C4-2B (cell line): ENCODE measurements around the gene DAD1.

Experiments used
- H3K27ac ChIP-seq: fragments of 450-650 bp; 2 replicates; pipeline ENCODE4 v1.5.1; 2017
- ZFX ChIP-seq: fragments of 450-650 bp; IDR thresholded peaks from 2 replicates; pipeline ENCODE4 v1.6.1; 2017
- TF ChIP-seq, protein P1 (sequence below): fragments of 450-650 bp; conservative IDR thresholded peaks from 2 replicates; pipeline ENCODE4 v1.5.1; 2017; ENCODE audit warnings: mild to moderate bottlenecking

DAD1 gene

DNA sequence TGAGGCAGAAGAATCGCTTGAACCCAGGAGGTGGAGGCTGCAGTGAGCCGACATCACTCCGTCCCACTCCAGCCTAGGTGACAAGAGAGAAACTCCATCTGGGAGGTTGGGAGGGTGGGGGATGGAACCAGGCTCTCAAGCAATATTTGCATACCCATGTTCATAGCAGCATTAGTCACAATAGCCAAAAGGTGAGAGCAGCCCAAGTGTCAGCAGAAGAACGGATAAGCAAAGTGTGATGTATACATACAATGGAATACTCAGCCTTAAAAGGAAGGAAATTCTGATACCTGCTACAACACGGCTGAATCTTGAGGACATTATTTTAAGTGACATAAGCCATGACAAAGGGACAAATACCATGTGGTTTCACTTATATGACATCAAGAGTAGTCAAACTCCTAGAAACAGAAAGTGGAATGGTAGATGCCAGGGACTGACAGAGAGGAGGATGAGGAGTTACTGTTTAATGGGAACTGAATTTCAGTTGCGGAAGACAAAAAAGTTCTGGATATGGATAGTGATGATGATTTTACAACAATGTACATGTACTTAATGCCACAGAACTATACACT lies 11.6 kb downstream of the DAD1 start:
- TF ChIP-seq, protein P1, sequence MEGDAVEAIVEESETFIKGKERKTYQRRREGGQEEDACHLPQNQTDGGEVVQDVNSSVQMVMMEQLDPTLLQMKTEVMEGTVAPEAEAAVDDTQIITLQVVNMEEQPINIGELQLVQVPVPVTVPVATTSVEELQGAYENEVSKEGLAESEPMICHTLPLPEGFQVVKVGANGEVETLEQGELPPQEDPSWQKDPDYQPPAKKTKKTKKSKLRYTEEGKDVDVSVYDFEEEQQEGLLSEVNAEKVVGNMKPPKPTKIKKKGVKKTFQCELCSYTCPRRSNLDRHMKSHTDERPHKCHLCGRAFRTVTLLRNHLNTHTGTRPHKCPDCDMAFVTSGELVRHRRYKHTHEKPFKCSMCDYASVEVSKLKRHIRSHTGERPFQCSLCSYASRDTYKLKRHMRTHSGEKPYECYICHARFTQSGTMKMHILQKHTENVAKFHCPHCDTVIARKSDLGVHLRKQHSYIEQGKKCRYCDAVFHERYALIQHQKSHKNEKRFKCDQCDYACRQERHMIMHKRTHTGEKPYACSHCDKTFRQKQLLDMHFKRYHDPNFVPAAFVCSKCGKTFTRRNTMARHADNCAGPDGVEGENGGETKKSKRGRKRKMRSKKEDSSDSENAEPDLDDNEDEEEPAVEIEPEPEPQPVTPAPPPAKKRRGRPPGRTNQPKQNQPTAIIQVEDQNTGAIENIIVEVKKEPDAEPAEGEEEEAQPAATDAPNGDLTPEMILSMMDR, result no peak
- TF ChIP-seq ZFX, result no peak
- H3K27ac ChIP-seq, result no peak overlapping the region

DNA sequence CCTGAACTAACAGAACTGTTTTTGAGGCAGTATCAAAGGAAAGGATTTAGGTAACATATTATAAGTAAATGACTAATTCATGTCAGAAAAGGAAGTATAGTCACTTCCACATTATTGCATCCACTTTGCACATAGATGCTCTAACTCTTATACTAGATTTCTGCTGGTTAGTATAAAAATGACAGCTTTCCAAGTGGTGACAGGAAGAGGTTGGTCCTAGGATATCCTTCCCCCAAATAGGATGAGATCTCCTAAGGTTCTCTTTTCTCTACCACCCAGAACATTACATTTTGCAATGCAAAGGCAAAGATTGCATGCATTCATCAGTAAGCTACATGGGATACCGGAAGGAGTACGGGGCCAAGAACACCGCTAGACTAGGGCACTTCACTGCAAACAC lies 15.2 kb downstream of the DAD1 start:
- no peak overlapping the region for H3K27ac ChIP-seq
- no peak for TF ChIP-seq ZFX
- TF ChIP-seq, protein P1, result no peak

DNA sequence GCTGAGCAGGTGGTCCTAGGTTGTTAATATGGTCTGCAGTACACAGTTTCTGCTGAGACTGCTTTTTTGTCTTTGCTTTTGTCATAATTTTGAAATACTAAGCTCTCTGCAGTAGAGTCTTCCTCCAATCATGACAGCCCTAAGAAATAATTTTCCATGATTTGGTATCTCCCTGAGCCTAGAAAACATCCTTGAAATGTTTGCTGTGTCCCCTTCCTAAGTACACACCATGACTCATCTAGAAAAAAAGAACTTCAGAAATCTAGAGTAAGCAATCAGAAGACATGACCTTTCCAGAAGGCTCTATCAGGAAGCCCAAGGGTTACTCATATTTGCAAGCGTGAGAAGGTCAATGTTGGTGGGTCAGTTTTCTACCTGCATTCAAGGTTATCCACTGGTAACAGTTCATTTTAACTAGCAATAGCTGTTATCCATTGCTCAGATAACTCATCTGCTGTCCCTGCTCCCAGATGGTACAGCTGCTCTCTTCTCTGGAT lies 16.4 kb downstream of the DAD1 start:
- H3K27ac ChIP-seq, result no peak overlapping the region
- no peak for TF ChIP-seq ZFX
- TF ChIP-seq, protein P1, result no peak

DNA sequence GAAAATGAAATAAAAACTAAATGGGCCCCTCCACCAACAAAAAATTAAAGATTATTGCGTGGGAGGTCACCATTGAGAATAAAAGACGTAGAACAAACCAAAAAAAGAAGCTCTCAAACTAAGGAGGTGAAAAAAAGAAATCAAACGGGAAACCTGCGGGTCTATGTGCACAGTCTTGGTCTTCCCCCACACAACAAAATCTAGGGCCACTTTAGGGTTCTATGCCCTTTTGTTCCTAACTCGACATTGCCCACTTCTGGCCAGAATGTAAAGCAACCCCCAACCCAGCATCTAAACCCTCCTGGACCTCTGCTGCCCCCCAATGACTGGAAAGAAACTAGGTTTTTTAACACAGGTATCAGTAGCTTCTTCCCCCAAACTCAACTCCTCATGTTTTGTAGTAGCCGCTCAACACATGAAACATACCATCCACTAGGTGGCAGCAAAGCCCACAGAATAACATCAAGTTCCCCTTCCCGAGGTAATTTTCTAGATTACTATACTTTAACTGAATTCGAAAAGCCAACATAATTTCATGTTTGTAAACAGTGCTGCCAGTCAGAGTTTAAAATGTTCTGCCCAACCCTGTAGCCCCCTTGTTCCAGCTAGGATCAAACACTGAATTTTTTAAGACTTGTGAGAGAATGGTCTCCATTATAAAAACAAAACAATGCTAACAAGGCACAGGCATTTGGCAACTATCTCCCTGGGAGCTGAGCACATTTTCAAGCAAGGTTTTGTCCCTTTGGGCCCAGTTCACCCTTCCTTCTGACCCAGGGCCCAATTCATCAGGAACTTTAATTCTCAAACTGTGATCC lies 18.7 kb downstream of the DAD1 start:
- H3K27ac ChIP-seq, result no peak overlapping the region
- TF ChIP-seq, protein P1, result peak; percentile 82
- no peak for TF ChIP-seq ZFX

DNA sequence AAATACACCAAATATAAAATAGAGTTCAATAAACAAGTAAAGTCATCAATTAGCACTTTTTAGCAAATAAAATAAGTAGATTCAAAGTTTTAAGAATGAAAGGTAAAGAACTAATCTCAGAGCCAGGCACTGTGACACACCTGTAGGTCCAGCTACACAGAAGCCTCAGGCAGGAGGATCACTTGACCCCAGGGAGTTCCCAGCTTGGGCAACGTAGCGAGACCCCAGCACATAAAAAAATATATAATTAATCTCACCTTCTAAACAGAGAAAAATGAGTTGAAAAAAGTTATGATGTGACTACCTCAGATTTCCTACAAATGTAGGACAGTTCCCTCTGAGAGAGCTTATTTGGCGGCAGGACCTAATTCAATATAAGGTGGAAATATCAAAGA lies 19.3 kb downstream of the DAD1 start:
- no peak overlapping the region for H3K27ac ChIP-seq
- TF ChIP-seq, protein P1, result no peak
- TF ChIP-seq ZFX, result no peak

DNA sequence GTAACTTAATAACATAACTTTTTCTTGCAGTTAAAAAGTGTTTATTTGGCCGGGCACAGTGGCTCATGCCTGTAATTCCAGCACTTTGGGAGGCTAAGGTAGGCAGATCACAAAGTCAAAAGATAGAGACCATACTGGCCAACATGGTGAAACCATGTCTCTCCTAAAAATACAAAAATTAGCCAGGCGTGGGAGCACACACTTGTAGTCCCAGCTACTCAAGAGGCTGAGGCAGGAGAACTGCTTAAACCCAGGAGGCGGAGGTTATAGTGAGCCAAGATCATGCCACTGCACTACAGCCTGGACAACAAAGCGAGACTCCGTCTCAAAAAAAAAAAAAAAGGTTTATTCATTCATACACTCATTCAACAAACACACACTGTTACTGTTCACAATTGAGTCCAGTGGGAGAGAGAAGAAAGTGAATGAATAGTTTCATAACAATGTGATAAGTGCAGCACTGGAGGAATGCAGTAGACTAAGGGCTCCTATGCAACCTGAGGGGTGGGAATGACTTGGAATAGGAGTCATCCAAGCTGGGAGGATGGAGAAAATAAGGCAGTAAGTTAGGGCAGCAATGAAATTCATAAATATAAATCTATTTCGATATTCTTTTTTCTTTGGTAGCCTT lies 19.8 kb downstream of the DAD1 start:
- H3K27ac ChIP-seq, result no peak overlapping the region
- TF ChIP-seq ZFX, result no peak
- TF ChIP-seq, protein P1, result no peak

DNA sequence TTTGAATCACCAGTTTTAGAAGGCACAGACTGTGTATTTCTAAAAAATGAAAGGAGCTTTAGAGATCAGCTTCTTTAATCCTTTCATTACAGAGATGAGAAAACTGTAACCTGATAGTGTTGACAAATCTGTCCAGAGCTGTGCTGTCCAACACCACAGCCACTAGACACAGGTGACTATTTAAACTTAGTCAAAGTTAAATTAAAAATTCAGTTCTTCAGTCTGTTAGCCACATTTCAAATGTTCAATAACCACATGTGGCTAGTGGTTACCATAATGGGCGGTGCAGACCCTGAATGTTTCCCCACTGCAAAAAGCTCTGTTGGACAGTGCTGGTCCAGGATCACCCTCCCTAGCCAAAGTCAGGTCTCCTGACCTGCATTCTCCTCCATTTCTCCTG lies 21.6 kb downstream of the DAD1 start:
- no peak for TF ChIP-seq ZFX
- TF ChIP-seq, protein P1, result no peak

More for the DNA sequence above, 21.6 kb downstream of the DAD1 start:
- H3K27ac ChIP-seq, result no peak overlapping the region
